Esophagus (tissue), 2 donors: ENCODE data around the gene MRPL37. TPM values are rescaled to one million over a fixed set of nuclear protein-coding genes. Genes with fewer than 3 reads are reported as not detected.

Source experiments
- H3K27ac ChIP-seq, 2 donors: one replicate each; pipeline ENCODE4 v1.5.1; 2013; ENCODE audit warnings: low read depth in 2 of 2, mild to moderate bottlenecking in 2 of 2, inconsistent platforms in 1 of 2, low read length in 1 of 2, moderate library complexity in 1 of 2
- H3K27me3 ChIP-seq, 2 donors: one replicate each; pipeline ENCODE4 v1.6.1; 2013; ENCODE audit warnings: low read length in 2 of 2, control low read depth in 1 of 2, mild to moderate bottlenecking in 1 of 2; ENCODE audit not compliant: insufficient read depth in 2 of 2, control insufficient read depth in 1 of 2
- H3K36me3 ChIP-seq, 2 donors: one replicate each; pipeline ENCODE4 v1.6.1; 2013; ENCODE audit warnings: low read length in 1 of 2; ENCODE audit not compliant: control insufficient read depth in 2 of 2, insufficient read depth in 2 of 2
- H3K4me1 ChIP-seq, 2 donors: one replicate each; pipeline ENCODE4 v1.6.1; 2013; ENCODE audit warnings: low read length in 1 of 2; ENCODE audit not compliant: control insufficient read depth in 2 of 2, insufficient read depth in 2 of 2
- H3K4me3 ChIP-seq, 2 donors: one replicate each; pipeline ENCODE4 v1.5.1; 2013; ENCODE audit warnings: low read length in 2 of 2, mild to moderate bottlenecking in 2 of 2, low read depth in 1 of 2, moderate library complexity in 1 of 2
- H3K9me3 ChIP-seq, 2 donors: one replicate each; pipeline ENCODE4 v1.6.1; 2013; ENCODE audit warnings: mild to moderate bottlenecking in 2 of 2, low read depth in 1 of 2, low read length in 1 of 2, moderate library complexity in 1 of 2; ENCODE audit not compliant: control insufficient read depth in 2 of 2, insufficient read depth in 1 of 2
- WGBS, 2 donors: extraction: QIAGEN DNeasy Blood & Tissue Kit; methylation state at CpG; one replicate each; pipeline ENCODE4 v1.1.7; 2013; 5-methylcytosine and 5-hydroxymethylcytosine counted together
- polyA plus RNA-seq, 2 donors: library from polyadenylated mRNA; stranded (reverse); fragments of 200-250 nt; gene quantifications; one replicate each; pipeline ENCODE4 v1.2.3, GENCODE V29; 2013
- donor health status: healthy with polysubstance abuse.
- donor health status: Bipolar disorder and iron deficiency.

Gene MRPL37
- polyA plus RNA-seq, 2 donors, result 17.8 to 69.7 TPM

DNA sequence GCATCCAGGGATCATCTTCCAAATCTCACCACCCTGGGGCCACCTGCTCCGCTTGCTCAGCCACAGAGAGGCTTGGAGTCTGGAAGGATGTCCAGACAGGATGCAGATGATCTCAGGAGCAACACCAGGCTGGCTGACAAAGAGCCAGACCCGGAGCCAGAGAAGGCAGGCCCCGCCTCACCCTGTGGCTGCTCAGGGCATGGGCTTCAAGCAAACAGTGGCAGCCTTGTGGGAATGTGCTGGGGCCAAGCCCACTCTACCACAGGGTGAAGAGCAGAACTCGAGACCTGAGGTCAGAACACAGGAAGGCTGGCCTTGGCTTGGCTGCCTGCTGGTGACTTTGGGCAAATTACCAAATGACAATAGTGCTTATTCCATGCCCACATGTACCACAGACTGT, 45.5 kb downstream of the MRPL37 start:
- no peak overlapping the region for H3K27ac ChIP-seq
- no peaks in the 10 kb centered on the region for H3K4me1 ChIP-seq
- H3K27me3 ChIP-seq, result no peaks in the 10 kb centered on the region
- peaks cover 4 to 44% of the 10 kb centered on the region in 2 donors for H3K36me3 ChIP-seq
- H3K4me3 ChIP-seq, result no peak overlapping the region
- 54 to 73% methylated on average over 4 of the region's 4 CpGs for WGBS, 2 donors
- no peaks in the 10 kb centered on the region for H3K9me3 ChIP-seq

GRCh38 chr1:54246116-54246721, 46.3 kb downstream of the MRPL37 start:
- H3K36me3 ChIP-seq, result peaks cover 3 to 49% of the 10 kb centered on the region in 2 donors
- no peaks in the 10 kb centered on the region for H3K27me3 ChIP-seq
- H3K4me1 ChIP-seq, result no peaks in the 10 kb centered on the region
- 89 to 91% methylated on average over 10 of the region's 10 CpGs for WGBS, 2 donors
- H3K27ac ChIP-seq, result no peak overlapping the region
- no peak overlapping the region for H3K4me3 ChIP-seq
- no peaks in the 10 kb centered on the region for H3K9me3 ChIP-seq

DNA sequence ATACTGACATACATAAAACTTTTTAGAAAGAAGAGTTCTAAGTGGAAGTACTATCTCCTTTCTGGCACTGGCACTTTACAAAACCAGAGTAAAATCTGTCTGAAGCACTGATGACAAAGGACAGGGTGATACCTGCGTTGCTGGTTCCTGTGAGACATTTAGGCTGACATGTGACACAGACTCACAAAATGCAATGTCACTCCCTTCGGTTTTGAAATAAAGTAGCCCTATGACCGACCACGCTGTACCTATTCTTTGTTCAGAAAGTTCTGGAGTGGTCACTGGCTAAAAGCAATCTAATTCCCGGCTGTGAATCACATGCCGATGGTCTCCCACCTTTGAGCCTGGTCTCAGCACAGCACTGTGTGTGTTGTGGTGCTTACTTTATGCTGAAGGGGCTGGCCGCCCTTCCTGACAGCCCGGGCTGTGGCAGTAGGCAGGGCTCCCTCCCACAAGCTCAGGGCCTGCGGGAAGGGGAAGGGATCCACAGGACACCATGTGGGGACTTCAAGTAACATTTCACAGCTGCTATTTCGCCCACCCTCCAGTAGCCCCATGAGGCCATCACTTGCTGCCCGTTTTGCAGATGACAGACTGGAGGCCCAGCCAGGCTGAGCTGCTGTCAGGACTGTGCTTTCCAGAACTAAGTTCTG, 48.0 kb downstream of the MRPL37 start:
- Histone ChIP-seq H3K4me1 (peaks cover 0 to 2% of the 10 kb centered on the region in 2 donors), H3K4me3 (no peak overlapping the region), H3K27ac (no peak overlapping the region), H3K9me3 (no peaks in the 10 kb centered on the region), H3K36me3 (peaks cover 3 to 45% of the 10 kb centered on the region in 2 donors), H3K27me3 (no peaks in the 10 kb centered on the region)
- 92 to 95% methylated on average over 11 of the region's 11 CpGs for WGBS, 2 donors

DNA sequence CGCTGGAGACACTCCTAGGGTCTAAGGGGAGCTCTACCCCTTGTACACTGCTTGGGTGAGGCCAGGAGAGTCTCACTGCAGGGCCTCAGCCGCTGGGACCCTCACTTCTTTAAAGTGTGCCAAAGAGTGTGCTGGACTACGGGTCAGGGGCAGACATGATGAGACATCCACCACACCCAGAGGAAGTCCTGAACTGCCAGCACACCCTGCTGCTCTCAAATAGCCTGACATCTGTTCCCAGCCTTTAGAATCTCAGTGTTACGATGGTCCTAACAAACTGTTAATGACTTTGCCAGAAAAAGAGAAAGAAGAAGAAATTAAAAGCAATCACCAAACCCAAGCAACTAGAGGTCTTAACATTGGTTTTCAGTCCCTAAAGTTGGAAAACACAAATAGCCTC, 49.0 kb downstream of the MRPL37 start:
- 74 to 77% methylated on average over 4 of the region's 4 CpGs for WGBS, 2 donors
- H3K4me1 ChIP-seq, result peaks cover 0 to 2% of the 10 kb centered on the region in 2 donors
- H3K27ac ChIP-seq, result no peak overlapping the region
- H3K27me3 ChIP-seq, result no peaks in the 10 kb centered on the region
- no peak overlapping the region for H3K4me3 ChIP-seq
- H3K36me3 ChIP-seq, result peaks cover 3 to 41% of the 10 kb centered on the region in 2 donors
- H3K9me3 ChIP-seq, result no peaks in the 10 kb centered on the region

- Histone ChIP-seq H3K9me3 (no peaks in the 10 kb centered on the region), H3K4me3 (no peak overlapping the region), H3K4me1 (peaks cover 0 to 5% of the 10 kb centered on the region in 2 donors), H3K27ac (peak overlapping the region; percentile 19 to 34), H3K27me3 (no peaks in the 10 kb centered on the region), H3K36me3 (peaks cover 3 to 34% of the 10 kb centered on the region in 2 donors)
- WGBS, 2 donors, result 67 to 74% methylated on average over 9 of the region's 9 CpGs
These were observed 50.0 kb downstream of the MRPL37 start for GRCh38 chr1:54249819-54250435.

DNA sequence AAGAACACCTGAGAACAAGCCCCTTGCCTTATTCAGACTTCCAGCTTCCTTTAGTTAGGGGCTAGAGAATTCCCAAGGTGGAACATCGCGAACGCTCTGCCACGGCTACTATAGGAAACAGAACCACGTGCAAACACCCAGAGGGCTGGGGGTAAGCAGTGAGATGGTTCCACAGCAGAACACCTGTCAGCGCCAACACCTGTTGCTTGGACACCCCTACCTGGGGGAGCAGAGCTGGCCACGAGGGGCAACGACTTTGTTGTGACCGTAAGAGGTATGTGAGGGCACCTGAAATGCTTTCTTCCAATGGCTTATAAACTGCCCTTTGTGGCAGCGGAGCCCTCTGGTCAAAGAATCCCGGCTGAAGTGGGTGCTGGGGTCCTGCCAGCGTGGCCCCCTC, 50.7 kb downstream of the MRPL37 start:
- Histone ChIP-seq H3K27ac (no peak overlapping the region), H3K4me1 (peaks cover 0 to 5% of the 10 kb centered on the region in 2 donors), H3K27me3 (no peaks in the 10 kb centered on the region), H3K9me3 (no peaks in the 10 kb centered on the region), H3K36me3 (peaks cover 3 to 28% of the 10 kb centered on the region in 2 donors), H3K4me3 (no peak overlapping the region)
- WGBS, 2 donors, result 90% methylated on average over 12 of the region's 12 CpGs

DNA sequence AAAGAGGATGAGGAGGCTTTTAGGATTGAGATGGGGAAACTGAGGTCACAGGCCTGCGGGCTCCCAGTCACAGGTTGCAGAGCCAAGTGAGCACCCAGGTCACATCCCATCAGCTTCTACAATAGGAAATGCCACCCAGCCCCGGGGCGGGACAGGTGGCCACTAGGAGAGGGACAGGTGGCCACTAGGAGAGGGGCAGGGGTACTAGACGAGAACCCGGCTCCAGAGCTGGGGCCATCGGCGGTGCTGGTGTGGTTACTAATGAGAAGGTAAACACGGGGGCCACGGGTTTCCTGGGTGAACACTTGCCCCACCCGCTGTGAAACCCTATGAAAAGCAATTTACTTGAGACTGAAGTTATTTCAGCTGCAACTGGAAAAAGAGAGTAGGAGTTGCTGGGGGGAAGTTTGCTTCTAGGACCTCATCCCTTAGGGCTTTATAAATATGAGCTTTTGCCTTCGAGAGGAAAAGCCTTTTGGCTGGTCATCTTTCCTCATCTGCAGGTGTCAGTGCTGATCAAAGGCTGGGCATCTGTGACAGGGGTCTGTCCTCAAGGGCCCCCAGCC, 52.5 kb downstream of the MRPL37 start:
- H3K4me3 ChIP-seq, result no peak overlapping the region
- H3K36me3 ChIP-seq, result peaks cover 0 to 23% of the 10 kb centered on the region in 2 donors
- no peaks in the 10 kb centered on the region for H3K27me3 ChIP-seq
- H3K4me1 ChIP-seq, result peaks cover 0 to 5% of the 10 kb centered on the region in 2 donors
- WGBS, 2 donors, result 89% methylated on average over 11 of the region's 11 CpGs
- no peaks in the 10 kb centered on the region for H3K9me3 ChIP-seq
- no peak overlapping the region for H3K27ac ChIP-seq

- H3K9me3 ChIP-seq, result no peaks in the 10 kb centered on the region
- no peak overlapping the region for H3K27ac ChIP-seq
- no peak overlapping the region for H3K4me3 ChIP-seq
- H3K4me1 ChIP-seq, result peaks cover 0 to 5% of the 10 kb centered on the region in 2 donors
- no peaks in the 10 kb centered on the region for H3K27me3 ChIP-seq
- H3K36me3 ChIP-seq, result peaks cover 0 to 20% of the 10 kb centered on the region in 2 donors
- 73 to 80% methylated on average over 5 of the region's 5 CpGs for whole genome bisulfite sequencing, 2 donors
These were observed 53.5 kb downstream of the MRPL37 start for GRCh38 chr1:54253480-54253879.

DNA sequence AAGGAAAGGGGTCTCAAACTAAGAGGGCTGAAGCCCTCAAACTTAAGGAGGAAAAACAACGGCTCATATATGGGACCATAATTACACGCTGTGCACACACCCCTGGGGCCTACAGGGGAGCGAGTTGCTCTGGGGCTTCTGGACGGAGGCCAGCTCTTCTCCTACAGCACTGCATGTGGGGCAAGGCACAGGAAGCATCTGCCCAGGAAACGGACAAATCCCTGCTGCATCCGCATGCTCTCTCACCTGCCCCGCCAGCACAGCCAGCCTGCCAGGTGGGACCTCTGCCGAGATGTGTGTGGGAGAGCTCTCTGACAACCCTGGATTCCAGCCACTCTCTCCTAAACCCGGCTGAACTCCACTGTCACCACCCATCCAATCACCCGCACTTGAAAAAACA, 54.1 kb downstream of the MRPL37 start:
- H3K4me1 ChIP-seq, result peaks cover 0 to 5% of the 10 kb centered on the region in 2 donors
- 39 to 46% methylated on average over 10 of the region's 10 CpGs for WGBS, 2 donors

More for the DNA sequence above, 54.1 kb downstream of the MRPL37 start:
- Histone ChIP-seq H3K27me3 (no peaks in the 10 kb centered on the region), H3K27ac (no peak overlapping the region), H3K4me3 (no peak overlapping the region), H3K9me3 (no peaks in the 10 kb centered on the region), H3K36me3 (peaks cover 0 to 20% of the 10 kb centered on the region in 2 donors)
